ENCODE measurements around the gene SDHD.

DNA sequence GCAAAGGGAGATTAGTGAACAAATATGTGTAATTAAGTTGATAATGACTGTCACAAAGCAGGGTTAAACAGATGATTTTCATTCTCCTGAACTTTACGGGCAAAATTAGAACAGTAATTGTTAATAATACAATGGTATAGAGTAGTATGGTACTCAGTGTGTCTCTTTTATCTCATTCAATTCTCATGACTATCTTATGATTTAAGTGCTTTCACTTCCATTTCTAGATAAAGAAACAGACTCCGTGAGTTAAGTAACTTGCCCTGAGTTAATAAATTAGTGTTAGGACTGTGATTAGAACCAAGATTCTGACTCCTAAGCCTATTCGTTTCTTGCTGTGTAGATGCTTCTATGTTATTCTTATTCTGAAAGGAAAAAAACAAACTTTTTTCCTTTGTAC lies 34.9 kb upstream of the SDHD start:
- TF ChIP-seq, protein P1, sequence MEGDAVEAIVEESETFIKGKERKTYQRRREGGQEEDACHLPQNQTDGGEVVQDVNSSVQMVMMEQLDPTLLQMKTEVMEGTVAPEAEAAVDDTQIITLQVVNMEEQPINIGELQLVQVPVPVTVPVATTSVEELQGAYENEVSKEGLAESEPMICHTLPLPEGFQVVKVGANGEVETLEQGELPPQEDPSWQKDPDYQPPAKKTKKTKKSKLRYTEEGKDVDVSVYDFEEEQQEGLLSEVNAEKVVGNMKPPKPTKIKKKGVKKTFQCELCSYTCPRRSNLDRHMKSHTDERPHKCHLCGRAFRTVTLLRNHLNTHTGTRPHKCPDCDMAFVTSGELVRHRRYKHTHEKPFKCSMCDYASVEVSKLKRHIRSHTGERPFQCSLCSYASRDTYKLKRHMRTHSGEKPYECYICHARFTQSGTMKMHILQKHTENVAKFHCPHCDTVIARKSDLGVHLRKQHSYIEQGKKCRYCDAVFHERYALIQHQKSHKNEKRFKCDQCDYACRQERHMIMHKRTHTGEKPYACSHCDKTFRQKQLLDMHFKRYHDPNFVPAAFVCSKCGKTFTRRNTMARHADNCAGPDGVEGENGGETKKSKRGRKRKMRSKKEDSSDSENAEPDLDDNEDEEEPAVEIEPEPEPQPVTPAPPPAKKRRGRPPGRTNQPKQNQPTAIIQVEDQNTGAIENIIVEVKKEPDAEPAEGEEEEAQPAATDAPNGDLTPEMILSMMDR (IDR thresholded peaks at IDR 0.05), result no peak
- no peak for TF ChIP-seq EZH2 (IDR thresholded peaks at IDR 0.05; ENCODE audit: borderline replicate concordance, insufficient read depth, low read depth, low read length, poor library complexity, severe bottlenecking)
